Lung (tissue), 12 donors: ENCODE data around the gene TOPAZ1. TPM values are rescaled to one million over a fixed set of nuclear protein-coding genes. Genes with fewer than 3 reads are reported as not detected.
A peak's percentile ranks its signal among the peaks of the same experiment; 100 is the strongest.

Experiments
- ATAC-seq: fragments of 200-7000 bp; cut with Tn5 transposase; one replicate; pipeline ENCODE4 v1.9.1; 2020; ENCODE audit warnings: moderate number of reproducible peaks; ENCODE audit not compliant: insufficient read depth, low FRiP score
- DNase-seq, 3 donors: peaks; one replicate each; pipeline ENCODE4 v3.0.0-alpha.2; 2013 to 2017
- H3K27ac ChIP-seq, 2 donors: one replicate each; pipeline ENCODE4 v1.5.1; 2013; ENCODE audit warnings: mild to moderate bottlenecking in 2 of 2, moderate library complexity in 2 of 2, control low read depth in 1 of 2, inconsistent platforms in 1 of 2, low read depth in 1 of 2, low read length in 1 of 2
- H3K27me3 ChIP-seq, 3 donors: one replicate each; pipeline ENCODE4 v1.5.1; 2013; ENCODE audit warnings: low read length in 2 of 3; ENCODE audit not compliant: control insufficient read depth in 3 of 3, insufficient read depth in 3 of 3
- H3K36me3 ChIP-seq, 4 donors: one replicate each; pipeline ENCODE4 v1.5.1; 2013; ENCODE audit warnings: low read length in 4 of 4, mild to moderate bottlenecking in 1 of 4, moderate library complexity in 1 of 4; ENCODE audit not compliant: control insufficient read depth in 4 of 4, insufficient read depth in 4 of 4
- H3K4me1 ChIP-seq, 5 donors: one replicate each; pipeline ENCODE4 v1.5.1; 2013; ENCODE audit warnings: low read length in 5 of 5, mild to moderate bottlenecking in 2 of 5, moderate library complexity in 1 of 5; ENCODE audit not compliant: control insufficient read depth in 5 of 5, insufficient read depth in 5 of 5
- H3K4me3 ChIP-seq: one replicate; pipeline ENCODE4 v1.5.1; 2013; ENCODE audit warnings: mild to moderate bottlenecking, control low read depth, moderate library complexity
- H3K9ac ChIP-seq, 2 donors: one replicate each; pipeline ENCODE4 v1.5.1; 2013; ENCODE audit warnings: low read length in 2 of 2, control low read depth in 1 of 2; ENCODE audit not compliant: insufficient read depth in 1 of 2
- H3K9me3 ChIP-seq, 4 donors: one replicate each; pipeline ENCODE4 v1.5.1; 2013; ENCODE audit warnings: low read length in 3 of 4, mild to moderate bottlenecking in 1 of 4, moderate library complexity in 1 of 4; ENCODE audit not compliant: control insufficient read depth in 4 of 4, insufficient read depth in 3 of 4
- WGBS, 2 donors: extraction: QIAGEN DNeasy Blood & Tissue Kit; methylation state at CpG; one replicate each; pipeline ENCODE4 v1.1.7; 2013; 5-methylcytosine and 5-hydroxymethylcytosine counted together
- polyA plus RNA-seq, 2 donors: library from polyadenylated mRNA; stranded (reverse); fragments of 200-250 nt; gene quantifications; one replicate each; pipeline ENCODE4 v1.2.1, GENCODE V29; 2013
- total RNA-seq, 2 donors: library from RNA; depleted of rRNA in 1 of 2; stranded (reverse); fragments of >200 nt in 1 of 2; gene quantifications; one replicate each; pipeline ENCODE4 v1.2.1, GENCODE V29; 2014 to 2021
- TF ChIP-seq, protein P1 (sequence below): IDR thresholded peaks from 2 replicates; pipeline ENCODE4 v1.5.1; 2012; ENCODE audit warnings: mild to moderate bottlenecking; ENCODE audit errors: control extremely low read depth, extremely low read depth
- donor health status: control.
- donor health status: control.
- donor health status: Bipolar disorder and iron deficiency.
- donor health status: healthy.
- donor health status: DM: yes; HTN: yes; CAD: no.

The TOPAZ1 gene
- total and polyA plus RNA-seq, 4 donors = not detected

DNA sequence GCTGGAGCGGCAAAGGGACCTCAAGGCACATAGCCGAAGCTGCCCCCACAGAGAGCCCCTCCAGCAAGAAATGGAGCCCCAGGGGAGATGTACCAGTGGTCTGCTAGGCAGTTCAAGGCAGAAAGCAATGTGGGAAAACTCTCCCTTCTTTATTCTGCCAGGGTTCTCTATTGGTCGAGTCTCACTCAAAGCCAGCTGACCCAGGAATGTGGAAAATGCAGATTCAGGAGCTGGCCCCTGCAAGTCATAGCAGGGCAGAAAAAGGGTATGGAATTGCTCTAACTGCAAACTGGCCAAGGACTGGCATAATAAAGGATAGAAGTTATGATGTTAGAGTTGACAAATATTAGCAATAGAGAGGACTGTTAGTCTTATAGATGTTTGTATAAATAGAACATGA, 4.0 kb upstream of the TOPAZ1 start:
- H3K36me3 ChIP-seq = no peaks in the 10 kb centered on the region
- no peaks in the 10 kb centered on the region for H3K27me3 ChIP-seq
- WGBS, 2 donors = 74 to 91% methylated on average over 3 of the region's 3 CpGs
- no peak overlapping the region for H3K27ac ChIP-seq
- H3K9me3 ChIP-seq = no peaks in the 10 kb centered on the region
- H3K4me3 ChIP-seq = no peak overlapping the region
- no peak overlapping the region for H3K9ac ChIP-seq
- H3K4me1 ChIP-seq = peaks cover 0 to 7% (median 0%) of the 10 kb centered on the region in 5 donors
- TF ChIP-seq, protein P1, sequence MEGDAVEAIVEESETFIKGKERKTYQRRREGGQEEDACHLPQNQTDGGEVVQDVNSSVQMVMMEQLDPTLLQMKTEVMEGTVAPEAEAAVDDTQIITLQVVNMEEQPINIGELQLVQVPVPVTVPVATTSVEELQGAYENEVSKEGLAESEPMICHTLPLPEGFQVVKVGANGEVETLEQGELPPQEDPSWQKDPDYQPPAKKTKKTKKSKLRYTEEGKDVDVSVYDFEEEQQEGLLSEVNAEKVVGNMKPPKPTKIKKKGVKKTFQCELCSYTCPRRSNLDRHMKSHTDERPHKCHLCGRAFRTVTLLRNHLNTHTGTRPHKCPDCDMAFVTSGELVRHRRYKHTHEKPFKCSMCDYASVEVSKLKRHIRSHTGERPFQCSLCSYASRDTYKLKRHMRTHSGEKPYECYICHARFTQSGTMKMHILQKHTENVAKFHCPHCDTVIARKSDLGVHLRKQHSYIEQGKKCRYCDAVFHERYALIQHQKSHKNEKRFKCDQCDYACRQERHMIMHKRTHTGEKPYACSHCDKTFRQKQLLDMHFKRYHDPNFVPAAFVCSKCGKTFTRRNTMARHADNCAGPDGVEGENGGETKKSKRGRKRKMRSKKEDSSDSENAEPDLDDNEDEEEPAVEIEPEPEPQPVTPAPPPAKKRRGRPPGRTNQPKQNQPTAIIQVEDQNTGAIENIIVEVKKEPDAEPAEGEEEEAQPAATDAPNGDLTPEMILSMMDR = no peak
- DNase-seq = peak in 1 of 3 donors; percentile 8
- no peak for ATAC-seq

- no peak for DNase-seq
- no peak overlapping the region for H3K9ac ChIP-seq
- peaks cover 0 to 7% (median 0%) of the 10 kb centered on the region in 5 donors for H3K4me1 ChIP-seq
- no peak overlapping the region for H3K4me3 ChIP-seq
- no peak overlapping the region for H3K27ac ChIP-seq
- no peaks in the 10 kb centered on the region for H3K9me3 ChIP-seq
- no peaks in the 10 kb centered on the region for H3K36me3 ChIP-seq
- 55 to 83% methylated on average over 2 of the region's 2 CpGs for WGBS, 2 donors
- TF ChIP-seq, protein P1 = no peak
- H3K27me3 ChIP-seq = no peaks in the 10 kb centered on the region
- no peak for ATAC-seq
These were observed 2.8 kb upstream of the TOPAZ1 start for GRCh38 chr3:44238889-44239288.

GRCh38 chr3:44240061-44240460, 1.6 kb upstream of the TOPAZ1 start:
- Histone ChIP-seq H3K9me3 (no peaks in the 10 kb centered on the region), H3K27ac (no peak overlapping the region), H3K4me3 (no peak overlapping the region), H3K4me1 (peaks cover 0 to 7% (median 0%) of the 10 kb centered on the region in 5 donors), H3K9ac (no peak overlapping the region), H3K27me3 (no peaks in the 10 kb centered on the region), H3K36me3 (no peaks in the 10 kb centered on the region)
- no peak for ATAC-seq
- no peak for DNase-seq
- 74 to 86% methylated on average over 1 of the region's 1 CpG for WGBS, 2 donors
- TF ChIP-seq, protein P1 = no peak

GRCh38 chr3:44242721-44243120, 1.0 kb downstream of the TOPAZ1 start:
- Histone ChIP-seq H3K4me1 (no peaks in the 10 kb centered on the region), H3K9ac (no peak overlapping the region), H3K36me3 (no peaks in the 10 kb centered on the region), H3K9me3 (peaks cover 0 to 3% (median 0%) of the 10 kb centered on the region in 4 donors), H3K27ac (no peak overlapping the region), H3K27me3 (no peaks in the 10 kb centered on the region), H3K4me3 (no peak overlapping the region)
- WGBS, 2 donors = 85 to 91% methylated on average over 3 of the region's 3 CpGs
- TF ChIP-seq, protein P1 = no peak
- no peak for DNase-seq
- no peak for ATAC-seq
